K562 (cell line): ENCODE results near the gene SUSD5. TPM values are rescaled to one million over a fixed set of nuclear protein-coding genes. Genes with fewer than 3 reads are reported as not detected.

Source experiments
- ATAC-seq: fragments of 200-7000 bp; cut with Tn5 transposase; 3 replicates; pipeline ENCODE4 v1.9.1; 2020; ENCODE audit warnings: moderate library complexity
- BruUV-seq: library from RNA; stranded (reverse); fragments of 400-500 nt; replicated peaks from 2 replicates; lab custom pipeline; 2021; lab: Mats Ljungman, UMichigan
- CTCF ChIA-PET: fragments of 300-600 bp; formaldehyde crosslinking; extraction: SDS; loops from one replicate; lab custom pipeline; 2021; ENCODE audit warnings: low intra/inter-chr PET ratio; lab: Yijun Ruan, JAX
- POLR2A ChIA-PET: fragments of 300-600, 350-650 bp; sonication (Branson Sonifier 250); formaldehyde crosslinking; extraction: SDS; loops from one replicate; lab custom pipeline; 2021; ENCODE audit warnings: antibody characterized with exemption, inconsistent platforms; lab: Yijun Ruan, JAX
- DNase-seq, 4 experiments: peaks; one replicate each; pipeline versions ENCODE4 v3.0.0 to v3.0.0-alpha.2; 2011 to 2018; ENCODE audit warnings: low spot score in 3 of 4, mixed read lengths in 3 of 4; ENCODE audit errors: extremely low read depth in 1 of 4
- FAIRE-seq: peaks from 2 replicates; lab custom pipeline; 2011; peaks lifted over from hg19 to GRCh38; lab: Jason Lieb, UNC
- H2AFZ ChIP-seq: 2 replicates; pipeline ENCODE4 v1.6.0; 2011; ENCODE audit warnings: low read depth, low read length, control low read depth, inconsistent platforms
- H3K27ac ChIP-seq: fragments of 200-600 bp; 3 replicates; pipeline ENCODE4 v1.8.0; 2011; ENCODE audit warnings: low read depth, mild to moderate bottlenecking, control low read depth, inconsistent platforms, low read length, moderate library complexity, mixed read lengths; ENCODE audit errors: extremely low read depth
- H3K27me3 ChIP-seq, 2 experiments: fragments of 300-600 bp in 1 of 2; 2 replicates in 1 of 2; 3 replicates in 1 of 2; pipeline versions ENCODE4 v1.6.0 to v1.8.0; 2011; ENCODE audit warnings: inconsistent platforms in 2 of 2, low read length in 2 of 2, mild to moderate bottlenecking in 1 of 2, mixed read lengths in 1 of 2, moderate library complexity in 1 of 2; ENCODE audit not compliant: control insufficient read depth in 2 of 2, insufficient read depth in 2 of 2
- H3K36me3 ChIP-seq: fragments of 300-600 bp; 3 replicates; pipeline ENCODE4 v1.8.0; 2011; ENCODE audit warnings: mild to moderate bottlenecking, low read length, inconsistent platforms; ENCODE audit not compliant: control insufficient read depth, insufficient read depth
- H3K4me1 ChIP-seq, 2 experiments: fragments of 200-600 bp in 1 of 2; replicated peaks in 1 of 2; 2 replicates in 1 of 2; 3 replicates in 1 of 2; pipeline versions ENCODE4 v1.5.1 to v1.8.0; 2011; ENCODE audit warnings: inconsistent platforms in 2 of 2, low read length in 2 of 2, mild to moderate bottlenecking in 1 of 2, mixed read lengths in 1 of 2, moderate library complexity in 1 of 2; ENCODE audit not compliant: control insufficient read depth in 2 of 2, insufficient read depth in 2 of 2
- H3K4me2 ChIP-seq: 2 replicates; pipeline ENCODE4 v1.6.1; 2011; ENCODE audit warnings: low read length, control low read depth, inconsistent platforms, mixed read lengths; ENCODE audit not compliant: insufficient read depth
- H3K4me3 ChIP-seq: fragments of 200-600 bp; sonication (generic), shearing (Covaris generic); 2 replicates; pipeline ENCODE4 v1.5.1; 2016; ENCODE audit warnings: control low read depth, inconsistent platforms
- H3K79me2 ChIP-seq: fragments of 200-600 bp; 3 replicates; pipeline ENCODE4 v1.8.0; 2011; ENCODE audit warnings: low read length, inconsistent platforms; ENCODE audit not compliant: control insufficient read depth, insufficient read depth
- H3K9ac ChIP-seq, 2 experiments: 2 replicates each; pipeline versions ENCODE4 v1.6.0 to v1.6.1; 2011; ENCODE audit warnings: low read depth in 2 of 2, low read length in 2 of 2, control low read depth in 1 of 2, inconsistent platforms in 1 of 2, mild to moderate bottlenecking in 1 of 2, mixed read lengths in 1 of 2; ENCODE audit not compliant: insufficient read depth in 1 of 2
- H3K9me1 ChIP-seq: one replicate; pipeline ENCODE4 v1.6.0; 2011; ENCODE audit warnings: inconsistent platforms, mild to moderate bottlenecking, low read length, moderate library complexity; ENCODE audit not compliant: control insufficient read depth, insufficient read depth
- H3K9me3 ChIP-seq: replicated peaks from 2 replicates; pipeline ENCODE4 v1.5.1; 2011; ENCODE audit warnings: low read depth, low read length, inconsistent platforms; ENCODE audit not compliant: control insufficient read depth, insufficient read depth
- H4K20me1 ChIP-seq: replicated peaks from 2 replicates; pipeline ENCODE4 v1.6.1; 2011; ENCODE audit warnings: low read length, inconsistent platforms, mixed read lengths; ENCODE audit not compliant: control insufficient read depth, insufficient read depth
- E2F1 ChIP-seq: sonication (generic); formaldehyde crosslinking; IDR thresholded peaks from 2 replicates; pipeline ENCODE4 v1.8.1; 2023; ENCODE audit warnings: mild to moderate bottlenecking, missing genetic modification reagents, moderate library complexity
- ELF4 ChIP-seq: fragments of 450-650 bp; formaldehyde crosslinking; IDR thresholded peaks from 2 replicates; pipeline ENCODE4 v1.4.0; 2022; ENCODE audit warnings: missing genetic modification characterization
- STAG1 ChIP-seq: sonication (generic); formaldehyde crosslinking; IDR thresholded peaks from 2 replicates; pipeline ENCODE4 v1.5.0; 2020; ENCODE audit warnings: missing genetic modification reagents, borderline replicate concordance
- TEAD2 ChIP-seq: fragments of 450-650 bp; IDR thresholded peaks from 2 replicates; pipeline ENCODE4 v1.6.1; 2016; ENCODE audit warnings: missing genetic modification characterization, control low read depth, missing compliant biosample characterization
- TEAD4 ChIP-seq, 2 experiments: sonication (generic) in 1 of 2; formaldehyde crosslinking in 1 of 2; IDR thresholded peaks; 2 replicates each; pipeline versions ENCODE4 v1.6.1 to v1.8.0; 2012 to 2022; ENCODE audit warnings: borderline replicate concordance in 1 of 2, inconsistent platforms in 1 of 2, low read length in 1 of 2, mild to moderate bottlenecking in 1 of 2, missing genetic modification reagents in 1 of 2
- ZNF778 ChIP-seq: fragments of 450-650 bp; formaldehyde crosslinking; IDR thresholded peaks from 2 replicates; pipeline ENCODE4 v1.4.0; 2020; ENCODE audit warnings: mild to moderate bottlenecking, moderate library complexity
- WGBS: fragments of 100-300 bp; shearing (Covaris generic); methylation state at CpG from one replicate; pipeline ENCODE4 v1.1.6; 2016; ENCODE audit warnings: low coverage, mixed read lengths; ENCODE audit not compliant: insufficient coverage; ENCODE audit errors: missing lambda C conversion rate; 5-methylcytosine and 5-hydroxymethylcytosine counted together
- in situ Hi-C: fragments of 300-500 bp; cut with MboI; formaldehyde crosslinking; loops from 4 replicates; pipeline ENCODE4 v1.15.0; 2018; ENCODE audit warnings: inconsistent platforms, mixed read lengths
- intact Hi-C: fragments of 100-400 bp; cut with micrococcal nuclease; formaldehyde crosslinking; loops from 2 replicates; pipeline ENCODE4 v1.14.2; 2022
- polyA plus RNA-seq, 8 experiments: library from polyadenylated mRNA; depleted of rRNA in 4 of 8; stranded (reverse) in 5 of 8; unstranded in 3 of 8; fragments of >200 nt; fragmentation: Nextera tagmentation in 2 of 8; fragmentation: Illumina TruSeq in 1 of 8; extraction: Ambion mirVana in 2 of 8; extraction: Trizol in 1 of 8; gene quantifications; 2 replicates each; pipeline versions ENCODE4 v1.2.1 to v1.2.3, GENCODE V29; 2011 to 2014; ENCODE audit warnings: inconsistent platforms in 1 of 8, missing spikeins in 1 of 8
- total RNA-seq, 7 experiments: library from RNA; depleted of rRNA in 6 of 7; stranded (reverse); fragments of >200 nt in 6 of 7; fragmentation: Illumina TruSeq in 2 of 7; extraction: Trizol in 2 of 7; gene quantifications; 2 replicates each; pipeline versions ENCODE4 v1.2.1 to v1.2.3, GENCODE V29; 2011 to 2021; ENCODE audit warnings: low replicate concordance in 1 of 7

Gene SUSD5
- total and polyA plus RNA-seq, 9 of the 15 experiments (the other 6 are each of a cell fraction or from before 2014, with no cell fraction given) = not detected

- Histone ChIP-seq H2AFZ (no peak overlapping the region), H3K27me3 (peaks cover 35 to 43% of the 10 kb centered on the region in 2 experiments), H3K9me3 (no peaks in the 10 kb centered on the region), H3K4me1 (peaks cover 0 to 6% of the 10 kb centered on the region in 2 experiments; a peak in 1 of 5 replicates), H4K20me1 (no peaks in the 10 kb centered on the region; the same call in 1 of the 2 replicates), H3K9me1 (no peaks in the 10 kb centered on the region), H3K27ac (no peak overlapping the region), H3K4me2 (no peak overlapping the region), H3K9ac (no peak overlapping the region), H3K4me3 (no peak overlapping the region), H3K36me3 (no peaks in the 10 kb centered on the region), H3K79me2 (no peaks in the 10 kb centered on the region)
- no peak for FAIRE-seq
- in situ Hi-C loops = no loop called here
- DNase-seq = no peak
- ATAC-seq = no peak
- WGBS = 1% methylated on average over 3 of the region's 3 CpGs
- POLR2A ChIA-PET = interaction anchor here (0.6 kb wide), 1 partner anchor 189 kb away, joined by 3 read pairs; no protein-coding TSS in a partner anchor
- intact Hi-C loops = no loop called here
- no TSS peak for BruUV-seq
- CTCF ChIA-PET = no interaction called here
- TF ChIP-seq STAG1 (CRISPR knock-in tag) (no peak), E2F1 (no peak), ZNF778 (no peak), TEAD4 (IDR thresholded peaks at IDR 0.05; ENCODE audit: low read length) (no peak), TEAD4 (CRISPR knock-in tag; IDR thresholded peaks at IDR 0.05; ENCODE audit: borderline replicate concordance) (no peak), TEAD2 (tag) (no peak), ELF4 (CRISPR knock-in tag) (no peak)
Observed at GRCh38 chr3:33221241-33221640, 2.6 kb upstream of the SUSD5 start.
